ENCODE measurements around the gene RNF26.

GRCh38 chr11:119285431-119285830, 48.9 kb upstream of the RNF26 start:
- no peak for TF ChIP-seq POLR2A (IDR thresholded peaks at IDR 0.05; ENCODE audit: low read depth, low read length)
- TF ChIP-seq SPI1 (IDR thresholded peaks at IDR 0.05; ENCODE audit: low read depth, low read length): no peak
- TF ChIP-seq POLR2AphosphoS5 (IDR thresholded peaks at IDR 0.05; ENCODE audit: low read depth, low read length): no peak
- TF ChIP-seq TAF1 (IDR thresholded peaks at IDR 0.05; ENCODE audit: low read depth, low read length): no peak
- TF ChIP-seq POU2F2 (IDR thresholded peaks at IDR 0.05; ENCODE audit: low read depth, low read length): no peak
